ENCODE results near the gene SORBS1.

DNA sequence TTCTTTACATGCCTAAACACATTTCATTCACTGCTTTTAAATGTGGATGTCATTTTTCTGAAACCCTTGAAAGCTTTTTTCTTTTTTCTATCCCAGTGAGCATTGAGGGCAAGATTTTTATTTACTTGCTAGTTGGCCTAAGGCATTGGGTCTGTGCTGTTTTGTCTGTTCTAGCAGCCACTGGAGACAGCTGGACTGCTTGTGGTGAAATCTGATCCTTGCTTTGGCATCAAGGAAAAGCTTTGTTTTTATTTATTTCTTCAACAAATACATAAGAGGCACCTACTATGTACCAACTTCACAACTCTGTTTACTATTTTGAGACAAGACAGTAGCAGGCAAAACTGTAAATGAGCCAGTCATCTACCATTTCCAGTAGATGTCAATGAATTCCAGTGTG is 241.9 kb downstream of the SORBS1 start:
- TF ChIP-seq CTCF (conservative IDR thresholded peaks at IDR 0.05; ENCODE audit: low read length) (no peak), EZH2phosphoT487 (IDR thresholded peaks at IDR 0.05; ENCODE audit: borderline replicate concordance, low read depth, low read length) (no peak)
